NB4 (cell line): ENCODE measurements around the gene PRAME.

Experiments
- MYC ChIP-seq: IDR thresholded peaks from 2 replicates; pipeline ENCODE4 v1.6.1; 2011; ENCODE audit warnings: low read depth, low read length
- POLR2A ChIP-seq: IDR thresholded peaks from 2 replicates; pipeline ENCODE4 v1.6.1; 2011; ENCODE audit warnings: mild to moderate bottlenecking; ENCODE audit not compliant: insufficient read length; ENCODE audit errors: extremely low read depth
- TF ChIP-seq, protein P1 (sequence below): IDR thresholded peaks from one replicate; pipeline ENCODE4 v1.5.1; 2012; ENCODE audit warnings: low read depth, low read length
- TF ChIP-seq, protein P2 (sequence below): IDR thresholded peaks from 2 replicates; pipeline ENCODE4 v1.6.1; 2011; ENCODE audit warnings: low read depth, low read length

DNA sequence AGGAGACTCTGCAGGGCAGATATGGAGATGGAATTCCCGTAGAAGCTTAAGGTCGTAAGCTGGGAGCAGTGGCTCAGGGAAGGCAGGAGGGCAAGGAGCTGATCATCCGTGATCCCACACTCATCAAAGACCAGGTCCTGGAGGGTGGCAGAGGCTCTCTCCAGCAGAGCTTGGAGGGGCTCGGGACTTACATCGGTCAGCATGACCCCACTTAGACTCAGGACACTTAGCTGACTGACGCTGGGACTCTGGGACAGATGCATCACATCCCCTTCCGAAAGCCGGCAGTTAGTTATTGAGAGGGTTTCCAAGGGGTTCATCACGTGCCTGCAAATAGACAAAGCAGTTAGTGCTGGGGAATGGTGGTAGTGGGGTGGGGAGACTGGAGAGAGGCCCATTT, 10.7 kb downstream of the PRAME start:
- TF ChIP-seq POLR2A: no peak
- TF ChIP-seq, protein P1, sequence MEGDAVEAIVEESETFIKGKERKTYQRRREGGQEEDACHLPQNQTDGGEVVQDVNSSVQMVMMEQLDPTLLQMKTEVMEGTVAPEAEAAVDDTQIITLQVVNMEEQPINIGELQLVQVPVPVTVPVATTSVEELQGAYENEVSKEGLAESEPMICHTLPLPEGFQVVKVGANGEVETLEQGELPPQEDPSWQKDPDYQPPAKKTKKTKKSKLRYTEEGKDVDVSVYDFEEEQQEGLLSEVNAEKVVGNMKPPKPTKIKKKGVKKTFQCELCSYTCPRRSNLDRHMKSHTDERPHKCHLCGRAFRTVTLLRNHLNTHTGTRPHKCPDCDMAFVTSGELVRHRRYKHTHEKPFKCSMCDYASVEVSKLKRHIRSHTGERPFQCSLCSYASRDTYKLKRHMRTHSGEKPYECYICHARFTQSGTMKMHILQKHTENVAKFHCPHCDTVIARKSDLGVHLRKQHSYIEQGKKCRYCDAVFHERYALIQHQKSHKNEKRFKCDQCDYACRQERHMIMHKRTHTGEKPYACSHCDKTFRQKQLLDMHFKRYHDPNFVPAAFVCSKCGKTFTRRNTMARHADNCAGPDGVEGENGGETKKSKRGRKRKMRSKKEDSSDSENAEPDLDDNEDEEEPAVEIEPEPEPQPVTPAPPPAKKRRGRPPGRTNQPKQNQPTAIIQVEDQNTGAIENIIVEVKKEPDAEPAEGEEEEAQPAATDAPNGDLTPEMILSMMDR: no peak
- TF ChIP-seq, protein P2, sequence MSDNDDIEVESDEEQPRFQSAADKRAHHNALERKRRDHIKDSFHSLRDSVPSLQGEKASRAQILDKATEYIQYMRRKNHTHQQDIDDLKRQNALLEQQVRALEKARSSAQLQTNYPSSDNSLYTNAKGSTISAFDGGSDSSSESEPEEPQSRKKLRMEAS: no peak
- TF ChIP-seq MYC: no peak
